Activated naive CD4-positive, alpha-beta T cell (primary cell): Measurements from ENCODE around the gene NDUFB4.
"Not testable (repeated sequence)": the region's sequence is repeated elsewhere in the genome, so short reads cannot be mapped to it uniquely, and the experiment has no call there.

ENCODE experiments used
- DNase-seq, 4 experiments: peaks; one replicate each; lab custom pipeline; 2025; lab: John Stamatoyannopoulos, UW

NDUFB4 gene

GRCh38 chr3:120637851-120638559, 41.9 kb downstream of the NDUFB4 start:
- DNase-seq, result no peak

- DNase-seq, result not testable (repeated sequence)
These were observed 42.7 kb downstream of the NDUFB4 start for GRCh38 chr3:120638820-120639219.

GRCh38 chr3:120640231-120640630, 44.1 kb downstream of the NDUFB4 start:
- DNase-seq, result no peak

- DNase-seq, result no peak
These were observed 45.6 kb downstream of the NDUFB4 start for GRCh38 chr3:120641696-120642246.

- DNase-seq, result no peak
These were observed 46.3 kb downstream of the NDUFB4 start for GRCh38 chr3:120642368-120642948.

- DNase-seq, result no peak
These were observed 49.1 kb downstream of the NDUFB4 start for GRCh38 chr3:120645083-120645845.

- no peak for DNase-seq
These were observed 50.8 kb downstream of the NDUFB4 start for GRCh38 chr3:120646771-120647432.

GRCh38 chr3:120648290-120648689, 52.2 kb downstream of the NDUFB4 start:
- no peak for DNase-seq

GRCh38 chr3:120649830-120650233, 53.7 kb downstream of the NDUFB4 start:
- DNase-seq, result no peak

- DNase-seq, result no peak
These were observed 54.2 kb downstream of the NDUFB4 start for GRCh38 chr3:120650311-120650710.
